GM18520 (cell line): Measurements from ENCODE around the gene STARD8.
"Not testable (repeated sequence)": the region's sequence is repeated elsewhere in the genome, so short reads cannot be mapped to it uniquely, and the experiment has no call there.

ENCODE experiments used
- ATAC-seq: cut with Tn5 transposase; IDR thresholded peaks from one replicate; pipeline ENCODE4 v1.9.1; 2021; ENCODE audit not compliant: unreplicated experiment

Gene STARD8

DNA sequence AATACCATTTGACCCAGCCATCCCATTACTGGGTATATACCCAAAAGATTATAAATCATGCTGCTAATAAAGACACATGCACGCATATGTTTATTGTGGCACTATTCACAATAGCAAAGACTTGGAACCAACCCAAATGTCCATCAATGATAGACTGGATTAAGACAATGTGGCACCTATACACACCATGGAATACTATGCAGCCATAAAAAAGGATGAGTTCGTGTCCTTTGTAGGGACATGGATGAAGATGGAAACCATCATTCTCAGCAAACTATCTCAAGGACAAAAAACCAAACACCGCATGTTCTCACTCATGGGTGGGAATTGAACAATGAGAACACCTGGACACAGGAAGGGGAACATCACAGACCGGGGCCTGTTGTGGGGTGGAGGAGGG, 9.0 kb downstream of the STARD8 start:
- ATAC-seq, result not testable (repeated sequence)

- ATAC-seq, result no peak
These were observed 11.1 kb downstream of the STARD8 start for GRCh38 chrX:68658530-68658929.

DNA sequence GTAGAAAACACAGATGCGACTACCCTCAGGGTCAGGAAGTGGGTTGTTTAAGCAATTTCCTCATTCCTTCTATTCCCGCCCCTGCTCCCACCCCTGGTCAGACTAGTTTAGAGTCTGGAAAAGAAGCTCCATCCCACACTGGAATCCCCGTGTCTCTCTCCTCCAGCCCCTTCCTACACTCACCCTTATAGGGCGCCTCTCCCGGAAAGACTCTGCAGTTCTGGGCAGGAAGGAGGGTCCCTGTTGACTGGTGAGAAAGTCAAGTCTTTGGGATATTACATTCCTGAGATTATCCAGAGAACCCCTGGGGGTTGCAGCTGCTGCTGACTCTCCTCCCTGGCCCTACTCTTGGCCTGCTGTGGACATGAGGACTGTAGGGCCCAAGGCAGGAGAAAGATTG, 11.9 kb downstream of the STARD8 start:
- ATAC-seq, result no peak

- no peak for ATAC-seq
These were observed 12.3 kb downstream of the STARD8 start for GRCh38 chrX:68659786-68660185.

GRCh38 chrX:68660746-68661145, 13.3 kb downstream of the STARD8 start:
- ATAC-seq, result no peak

GRCh38 chrX:68665502-68665901, 18.0 kb downstream of the STARD8 start:
- no peak for ATAC-seq

DNA sequence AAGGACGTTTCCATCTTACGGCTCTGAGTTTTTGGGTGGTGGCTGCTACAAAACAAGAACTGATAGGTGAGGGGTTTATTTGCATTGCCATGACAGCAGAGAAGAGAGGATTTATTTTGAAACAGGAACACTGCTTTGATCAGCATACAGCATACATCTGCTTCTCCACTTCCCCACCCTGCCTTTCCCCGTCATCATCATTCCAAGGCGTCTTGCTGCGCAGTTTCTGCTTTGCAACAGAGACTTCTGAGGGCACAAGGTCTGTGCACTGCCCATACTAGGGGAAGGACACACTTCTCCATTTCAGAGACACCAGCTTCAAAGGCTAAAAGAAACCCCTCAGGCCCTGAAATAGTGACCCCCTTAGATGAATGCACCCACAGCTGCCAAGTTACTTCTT, 19.1 kb downstream of the STARD8 start:
- ATAC-seq, result no peak

- no peak for ATAC-seq
These were observed 21.8 kb downstream of the STARD8 start for GRCh38 chrX:68669094-68669860.

- no peak for ATAC-seq
These were observed 22.4 kb downstream of the STARD8 start for GRCh38 chrX:68669871-68670270.

GRCh38 chrX:68671221-68671620, 23.8 kb downstream of the STARD8 start:
- no peak for ATAC-seq

DNA sequence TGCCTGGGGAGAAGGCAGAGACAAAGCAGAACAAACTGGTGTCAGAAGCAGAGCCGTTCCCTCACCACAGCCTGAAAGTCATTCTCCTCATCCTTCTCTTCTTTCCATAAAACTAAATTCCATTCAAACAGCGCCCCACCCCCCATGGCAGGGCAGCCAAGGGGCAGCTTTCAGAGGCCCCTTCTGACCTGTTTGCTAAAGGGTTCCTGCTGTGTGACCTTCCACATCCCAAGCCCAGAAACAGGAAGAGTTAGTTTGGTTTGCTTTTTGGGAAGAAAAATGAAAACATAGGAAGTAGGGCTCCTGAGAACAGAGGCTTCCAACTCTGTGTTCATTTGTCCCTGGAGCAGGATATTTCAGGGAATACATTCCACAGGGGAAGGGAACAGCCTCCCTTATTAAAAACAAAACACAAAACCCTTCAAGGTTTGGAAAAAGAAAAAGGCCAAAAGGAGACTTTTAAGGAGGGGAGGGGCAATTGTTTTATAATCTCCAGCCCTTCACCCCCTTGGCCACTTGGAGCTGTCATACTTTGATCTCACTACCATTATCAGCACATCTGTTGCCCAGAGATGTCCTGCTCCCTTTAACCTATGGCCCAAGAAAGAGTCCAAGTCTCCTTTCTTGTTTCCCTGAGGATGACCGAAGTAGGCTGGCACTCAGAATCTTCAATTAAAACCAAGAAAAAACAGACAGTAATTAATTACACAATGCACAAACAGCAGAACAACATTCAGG, 25.3 kb downstream of the STARD8 start:
- ATAC-seq, result no peak

DNA sequence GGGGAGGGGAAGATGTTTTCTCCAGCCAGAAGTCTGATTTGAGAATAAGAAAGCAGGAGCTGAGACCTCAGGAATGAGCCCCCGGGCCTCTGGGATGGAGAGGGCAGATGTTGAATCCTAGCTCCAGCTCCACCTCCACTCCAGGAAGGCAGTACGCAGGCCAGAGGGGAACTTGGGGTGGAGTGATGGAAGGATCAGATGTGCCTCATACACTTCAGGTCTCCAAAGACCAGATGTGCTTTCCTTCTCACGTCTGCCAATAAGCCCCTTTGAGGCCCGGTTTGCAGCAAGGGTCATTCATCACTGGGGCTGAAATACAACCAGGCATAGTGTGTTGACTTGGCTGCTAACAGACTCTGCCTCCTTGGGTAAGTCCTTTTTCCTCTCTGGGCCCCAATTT, 28.1 kb downstream of the STARD8 start:
- no peak for ATAC-seq

DNA sequence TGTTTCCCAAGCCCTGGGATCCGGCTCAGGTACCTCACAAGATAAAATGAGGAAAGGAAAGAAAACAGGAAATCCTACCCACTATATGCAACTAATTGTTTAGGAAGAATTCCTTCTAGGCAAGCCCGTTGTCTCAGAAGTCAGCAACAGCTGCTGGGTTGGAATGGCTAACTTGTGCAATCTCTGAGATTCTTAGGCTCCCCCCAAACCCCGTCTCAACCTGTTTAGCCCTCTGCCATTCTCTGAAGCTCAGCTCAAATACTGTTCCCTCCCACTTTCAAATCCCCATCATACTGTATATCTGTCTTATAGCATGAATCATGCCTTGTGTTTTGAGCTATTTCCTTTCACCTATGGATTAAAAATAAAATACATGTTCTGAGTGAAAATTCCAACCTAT, 28.9 kb downstream of the STARD8 start:
- ATAC-seq, result no peak

DNA sequence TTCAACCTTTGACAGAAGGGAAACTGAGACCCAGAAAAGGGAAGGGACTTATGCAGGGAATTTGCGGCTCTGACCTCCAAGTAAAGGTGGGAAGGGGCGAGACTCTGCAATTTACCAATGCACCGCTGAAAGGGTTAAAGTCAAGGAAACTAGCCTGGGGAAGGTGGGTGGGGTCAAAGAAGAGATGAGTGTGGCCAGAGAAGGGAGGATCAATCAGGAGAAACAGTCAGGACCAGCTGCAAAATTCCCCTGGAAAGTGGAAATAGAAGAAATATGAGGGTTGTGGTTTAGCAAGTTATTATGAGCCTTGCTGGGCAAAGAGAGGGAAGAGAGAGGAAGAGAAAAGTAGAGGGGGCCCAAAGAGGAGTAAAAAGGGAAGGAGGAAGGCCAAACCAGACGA, 30.5 kb downstream of the STARD8 start:
- no peak for ATAC-seq

GRCh38 chrX:68681443-68681941, 34.0 kb downstream of the STARD8 start:
- no peak for ATAC-seq

- ATAC-seq, result no peak
These were observed 35.3 kb downstream of the STARD8 start for GRCh38 chrX:68682790-68683189.

- no peak for ATAC-seq
These were observed 36.1 kb downstream of the STARD8 start for GRCh38 chrX:68683580-68683979.

DNA sequence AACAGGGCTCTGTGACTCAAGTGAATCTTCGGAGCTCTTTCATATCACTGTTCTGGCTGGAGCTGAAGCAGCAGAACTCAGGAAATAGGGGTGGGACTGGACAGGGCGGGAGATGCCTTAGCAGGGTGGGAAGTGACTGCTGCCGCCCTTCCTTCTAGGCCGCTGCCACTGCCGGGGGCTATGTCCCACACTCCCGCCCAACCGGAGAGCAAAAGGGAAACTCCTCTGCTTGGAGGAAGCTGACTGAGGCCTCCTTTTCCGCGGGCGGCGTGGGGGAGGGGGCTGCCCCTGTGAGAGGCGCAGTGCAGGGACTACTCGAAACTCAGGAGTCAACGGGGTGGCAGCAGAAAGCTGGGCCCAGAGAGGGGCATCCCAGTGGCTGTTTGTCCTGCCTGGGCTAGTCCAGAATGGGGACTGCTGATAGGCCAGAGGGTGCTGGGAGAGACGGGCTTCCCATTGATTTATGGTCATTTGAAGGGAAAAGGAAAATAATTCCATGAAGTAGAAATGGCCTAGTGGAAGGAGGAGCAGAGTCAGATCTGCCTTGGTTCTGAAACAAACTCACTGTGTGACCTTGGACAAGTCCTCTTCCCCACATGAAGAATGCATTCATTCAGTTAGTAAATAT, 36.9 kb downstream of the STARD8 start:
- ATAC-seq, result no peak

DNA sequence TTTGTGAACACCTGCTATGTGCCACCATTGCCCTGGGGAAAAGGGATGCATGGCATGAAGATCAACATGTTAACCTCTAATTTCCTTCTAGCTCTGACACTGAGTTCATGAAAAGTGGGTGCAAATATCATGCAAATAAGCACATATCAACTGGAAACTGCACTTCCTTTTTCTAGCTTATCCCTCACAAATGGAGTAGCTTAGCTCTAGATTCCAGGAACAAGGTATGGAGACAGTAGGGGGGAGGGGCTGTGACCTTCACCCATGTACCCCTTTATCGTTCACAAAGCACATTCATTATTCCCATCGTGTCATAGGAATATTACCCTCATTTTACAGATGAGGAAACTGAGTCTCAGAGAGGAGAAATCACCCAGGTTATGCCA, 37.4 kb downstream of the STARD8 start:
- no peak for ATAC-seq

DNA sequence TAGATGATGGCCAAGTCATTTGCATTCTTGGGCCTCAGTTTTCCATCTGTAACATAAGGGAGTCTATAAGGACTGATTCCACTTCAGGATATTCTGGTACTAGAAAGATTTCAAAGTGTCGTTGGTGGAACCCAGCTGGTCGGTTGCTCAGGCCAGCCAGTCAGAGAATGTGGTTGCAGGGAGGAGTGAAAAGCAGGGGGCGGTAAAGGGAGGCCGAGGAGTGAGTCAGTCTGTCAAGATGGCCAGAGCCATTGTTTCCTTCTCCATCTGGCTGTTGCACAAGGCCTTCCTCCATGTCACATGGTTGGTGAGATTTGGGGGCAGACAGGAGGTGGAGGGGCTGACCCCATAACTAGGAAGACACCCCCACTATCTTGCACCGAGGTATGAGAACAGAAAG, 38.2 kb downstream of the STARD8 start:
- ATAC-seq, result no peak

GRCh38 chrX:68686097-68686977, 38.9 kb downstream of the STARD8 start:
- ATAC-seq, result no peak
